HG02884 (cell line): ENCODE data around the gene ATP13A2.
"Not testable (repeated sequence)": the region's sequence is repeated elsewhere in the genome, so short reads cannot be mapped to it uniquely, and the experiment has no call there.

Source experiments
- ATAC-seq: cut with Tn5 transposase; IDR thresholded peaks from one replicate; pipeline ENCODE4 v1.9.1; 2021; ENCODE audit warnings: mild to moderate bottlenecking, moderate library complexity; ENCODE audit not compliant: unreplicated experiment

Gene ATP13A2

DNA sequence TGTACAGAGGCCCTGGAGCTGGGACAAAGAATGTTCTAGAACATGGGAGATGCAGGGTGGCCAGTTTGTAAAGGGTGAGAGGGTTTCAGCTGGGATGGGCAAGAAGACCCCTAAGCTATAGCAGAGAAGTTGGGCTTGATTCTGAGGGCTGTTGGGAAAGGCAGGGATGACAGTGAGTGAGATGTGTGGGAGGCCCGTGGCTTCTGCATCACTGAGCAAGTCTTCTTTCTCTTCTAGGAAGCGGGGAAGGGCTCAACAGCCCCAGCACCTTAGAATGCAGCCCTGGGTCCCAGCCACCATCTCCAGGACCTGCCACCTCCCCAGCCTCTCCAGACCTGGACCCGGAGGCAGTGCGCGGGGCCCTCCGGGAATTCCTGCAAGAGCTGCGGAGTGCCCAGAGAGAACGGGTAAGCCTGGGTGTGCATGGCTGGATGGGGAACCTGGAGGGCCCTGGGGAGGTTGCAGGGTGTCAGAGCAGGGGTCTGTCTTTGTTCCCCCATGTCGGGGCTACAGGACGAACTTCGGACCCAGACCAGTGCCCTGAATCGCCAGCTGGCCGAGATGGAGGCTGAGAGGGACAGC lies 46.2 kb downstream of the ATP13A2 start:
- ATAC-seq, result no peak

DNA sequence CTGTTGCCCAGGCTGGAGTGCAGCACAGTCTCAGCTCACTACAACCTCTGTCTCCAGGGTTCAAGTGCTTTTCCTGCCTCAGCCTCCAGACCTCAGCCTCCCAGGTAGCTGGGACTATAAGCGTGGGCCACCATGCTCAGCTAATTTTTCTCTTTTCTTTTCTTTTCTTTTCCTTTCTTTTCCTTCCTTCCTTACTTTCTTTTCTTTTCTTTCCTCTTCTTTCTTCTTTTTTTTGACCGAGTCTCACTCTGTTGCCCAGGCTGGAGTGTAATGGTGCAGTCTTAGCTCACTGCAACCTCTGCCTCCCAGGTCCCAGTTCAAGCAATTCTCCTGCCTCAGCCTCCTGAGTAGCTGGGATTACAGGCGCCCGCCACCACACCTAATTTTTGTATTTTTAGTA lies 47.6 kb downstream of the ATP13A2 start:
- not testable (repeated sequence) for ATAC-seq

DNA sequence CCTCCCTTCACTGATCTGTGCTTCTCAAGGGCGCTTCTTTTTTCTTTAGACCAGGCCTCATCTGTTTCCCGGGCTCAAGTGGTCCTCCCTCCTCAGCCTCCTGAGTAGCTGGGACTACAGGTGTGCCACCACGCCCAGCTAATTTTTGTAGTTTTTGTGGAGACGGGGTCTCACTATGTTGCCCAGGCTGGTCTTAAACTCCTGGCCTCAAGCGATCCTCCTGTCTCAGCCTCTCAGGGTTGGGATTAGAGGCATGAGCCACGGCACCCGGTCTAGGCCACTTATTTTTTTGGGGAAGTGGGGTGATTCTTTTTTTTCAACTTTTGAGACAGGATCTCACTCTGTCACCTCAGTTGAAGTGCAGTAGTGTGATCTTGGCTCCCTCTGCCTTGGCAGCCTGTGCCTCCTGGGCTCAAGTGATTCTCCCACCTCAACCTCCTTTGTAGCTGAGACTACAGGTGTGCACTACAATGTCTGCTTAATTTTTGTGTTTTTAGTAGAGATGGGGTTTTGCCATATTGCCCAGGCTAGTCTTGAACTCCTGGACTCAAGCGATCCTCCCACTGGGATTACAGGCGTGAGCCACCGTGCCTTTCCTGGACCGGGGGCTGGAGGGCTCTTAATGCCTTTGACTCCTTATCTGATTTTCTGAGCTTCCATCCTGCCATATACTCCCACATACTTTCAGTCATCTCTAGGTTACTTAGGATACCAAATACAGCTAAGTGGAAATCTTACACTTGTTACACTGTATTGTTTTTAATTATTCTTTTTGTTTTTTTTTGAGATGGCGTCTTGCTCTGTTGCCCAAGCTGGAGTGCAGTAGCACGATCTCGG lies 50.2 kb downstream of the ATP13A2 start:
- no peak for ATAC-seq

DNA sequence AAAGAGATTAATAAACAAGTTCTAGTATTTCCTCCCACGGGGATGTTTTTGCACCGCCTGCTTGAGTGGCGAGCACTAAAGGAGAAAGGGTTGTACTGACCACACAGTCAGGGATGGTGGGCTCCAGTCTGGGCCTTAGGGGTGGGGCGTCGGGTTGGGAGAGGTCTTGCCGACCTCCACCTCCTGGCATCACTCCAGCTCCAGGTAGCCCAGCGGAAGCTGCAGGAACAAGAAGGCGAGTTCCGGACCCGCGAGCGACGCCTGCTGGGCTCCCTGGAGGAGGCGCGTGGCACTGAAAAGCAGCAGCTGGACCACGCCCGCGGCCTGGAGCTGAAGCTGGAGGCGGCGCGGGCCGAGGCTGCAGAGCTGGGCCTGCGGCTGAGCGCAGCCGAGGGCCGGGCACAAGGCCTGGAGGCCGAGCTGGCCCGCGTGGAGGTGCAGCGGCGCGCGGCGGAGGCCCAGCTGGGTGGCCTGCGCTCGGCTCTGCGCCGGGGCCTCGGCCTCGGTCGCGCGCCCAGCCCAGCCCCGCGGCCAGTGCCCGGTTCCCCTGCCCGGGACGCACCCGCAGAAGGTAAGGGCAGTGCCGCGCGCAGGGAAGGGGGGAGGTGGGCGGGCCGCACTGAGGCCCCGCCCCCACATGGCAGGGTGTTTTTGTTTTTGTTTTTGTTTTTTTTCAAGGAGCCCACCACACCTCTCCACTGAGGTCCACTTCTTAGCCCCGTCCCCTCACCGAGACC lies 51.0 kb downstream of the ATP13A2 start:
- ATAC-seq, result peak; percentile 48

DNA sequence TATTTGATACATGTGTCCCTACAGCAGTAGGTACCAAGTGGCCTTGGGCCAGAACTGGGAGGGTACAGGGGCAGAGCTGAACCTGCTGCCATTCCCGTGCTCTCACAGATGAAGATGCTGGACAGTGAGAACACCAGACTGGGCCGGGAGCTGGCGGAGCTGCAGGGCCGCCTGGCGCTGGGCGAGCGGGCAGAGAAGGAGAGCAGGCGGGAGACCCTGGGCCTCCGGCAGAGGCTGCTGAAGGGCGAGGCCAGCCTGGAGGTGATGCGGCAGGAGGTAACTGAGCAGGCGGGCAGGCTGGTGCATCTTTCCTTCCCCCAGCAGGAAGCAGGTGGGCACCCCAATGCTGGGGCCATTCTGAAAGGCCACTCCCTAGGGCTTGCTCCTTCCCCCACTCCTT lies 53.3 kb downstream of the ATP13A2 start:
- ATAC-seq, result no peak

DNA sequence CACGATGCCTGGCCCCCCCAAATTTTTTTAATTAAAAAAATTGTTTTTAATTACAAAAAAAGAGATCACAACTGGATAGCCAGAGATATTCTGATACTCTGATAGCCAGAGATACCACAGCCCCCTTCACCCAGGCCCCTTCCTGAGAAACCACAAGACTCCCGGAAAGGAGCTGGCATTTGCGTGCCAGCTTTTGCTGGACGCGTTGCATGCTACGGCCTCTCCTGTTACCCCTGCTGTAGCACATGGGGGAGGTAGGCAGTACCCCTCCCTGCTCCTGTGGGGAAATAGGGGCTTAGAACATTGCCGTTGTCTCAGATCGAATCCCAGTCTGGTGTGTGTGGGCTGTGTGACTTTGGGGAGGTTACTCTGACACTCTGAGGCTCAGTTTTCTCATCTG lies 54.0 kb downstream of the ATP13A2 start:
- ATAC-seq, result no peak

DNA sequence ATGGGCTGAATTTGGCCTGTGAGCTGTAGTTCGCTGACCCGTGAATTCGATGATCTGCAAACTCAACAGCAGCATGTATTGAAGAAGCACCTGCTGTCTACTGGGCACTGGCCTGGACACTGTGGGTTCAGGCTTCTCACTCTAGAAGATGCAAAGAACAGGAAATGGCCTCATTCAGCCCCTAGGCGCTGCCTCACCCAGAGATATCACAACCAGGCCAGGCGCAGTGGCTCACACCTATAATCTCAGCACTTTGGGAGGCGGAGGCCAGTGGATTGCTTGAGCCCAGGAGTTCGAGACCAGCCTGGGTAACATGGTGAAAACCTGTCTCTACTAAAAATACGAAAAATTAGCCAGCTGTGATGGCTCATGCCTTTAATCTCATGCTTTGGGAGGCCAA lies 55.0 kb downstream of the ATP13A2 start:
- no peak for ATAC-seq

DNA sequence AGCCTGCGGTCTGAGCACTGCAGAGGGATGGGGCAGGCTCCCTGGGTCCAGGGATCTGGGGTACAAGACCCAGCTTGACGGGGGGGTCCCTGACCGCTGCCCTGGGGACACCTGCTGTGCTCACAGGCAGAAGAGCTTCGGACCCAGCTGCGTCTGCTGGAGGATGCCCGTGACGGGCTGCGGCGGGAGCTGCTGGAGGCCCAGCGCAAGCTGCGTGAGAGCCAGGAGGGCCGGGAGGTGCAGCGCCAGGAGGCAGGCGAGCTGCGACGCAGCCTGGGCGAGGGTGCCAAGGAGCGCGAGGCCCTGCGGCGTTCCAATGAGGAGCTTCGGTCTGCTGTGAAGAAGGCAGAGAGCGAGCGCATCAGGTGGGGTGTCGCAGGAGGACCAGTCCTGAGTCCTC lies 56.5 kb downstream of the ATP13A2 start:
- no peak for ATAC-seq

DNA sequence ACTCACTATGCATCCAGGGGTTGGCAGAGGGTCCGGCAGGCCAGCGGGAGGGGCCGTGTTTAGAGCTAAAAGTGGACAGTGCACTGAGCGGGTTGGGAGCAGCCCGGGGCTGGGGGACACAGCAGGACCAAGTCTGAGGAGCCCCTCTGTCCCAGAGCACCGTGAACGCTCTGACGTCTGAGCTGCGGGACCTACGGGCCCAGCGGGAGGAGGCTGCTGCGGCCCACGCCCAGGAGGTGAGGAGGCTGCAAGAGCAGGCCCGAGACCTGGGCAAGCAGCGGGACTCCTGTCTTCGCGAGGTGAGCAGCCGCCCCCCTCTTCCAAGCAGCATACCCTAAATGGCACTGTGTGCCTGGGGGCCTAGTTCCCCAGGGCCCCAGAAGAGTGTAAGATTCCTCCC lies 57.1 kb downstream of the ATP13A2 start:
- no peak for ATAC-seq

DNA sequence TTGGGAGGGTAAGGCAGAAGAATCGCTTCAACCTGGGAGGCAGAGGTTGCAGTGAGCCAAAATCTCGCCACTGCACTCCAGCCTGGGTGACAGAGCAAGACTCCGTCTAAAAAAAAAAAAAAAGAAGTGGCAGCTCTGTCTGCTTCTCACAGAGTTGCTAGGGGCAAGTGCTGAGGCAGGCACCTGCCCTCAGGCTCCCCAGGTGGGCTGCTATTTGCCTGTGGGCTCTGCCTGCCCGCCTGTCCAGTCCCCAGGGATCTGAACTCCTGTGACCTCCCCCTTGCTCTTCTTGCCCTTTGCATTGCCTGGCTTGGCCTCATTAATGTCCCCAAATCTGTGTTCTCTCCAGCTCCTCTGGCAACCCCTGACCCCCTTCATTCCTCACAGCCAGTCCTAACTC lies 59.4 kb downstream of the ATP13A2 start:
- not testable (repeated sequence) for ATAC-seq

DNA sequence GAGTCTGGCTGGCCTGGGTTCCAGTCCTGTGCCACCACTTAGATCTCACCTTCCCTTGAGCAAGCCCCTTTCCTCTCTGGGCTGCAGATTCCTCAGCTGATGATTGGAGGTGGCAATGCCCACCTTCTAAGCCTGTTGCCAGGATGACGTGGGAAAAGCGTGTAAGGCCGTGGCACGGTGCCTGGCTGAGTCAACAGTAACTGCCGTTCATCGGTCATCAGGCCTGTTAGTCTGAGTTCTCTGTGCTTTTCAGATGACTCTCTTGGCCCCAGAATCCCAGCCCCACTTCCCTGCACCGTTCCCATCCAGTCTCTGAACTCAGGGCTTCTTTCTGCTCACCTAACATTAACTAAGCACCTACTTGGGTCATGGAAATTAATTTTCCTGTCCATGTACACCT lies 62.7 kb downstream of the ATP13A2 start:
- ATAC-seq, result not testable (repeated sequence)

DNA sequence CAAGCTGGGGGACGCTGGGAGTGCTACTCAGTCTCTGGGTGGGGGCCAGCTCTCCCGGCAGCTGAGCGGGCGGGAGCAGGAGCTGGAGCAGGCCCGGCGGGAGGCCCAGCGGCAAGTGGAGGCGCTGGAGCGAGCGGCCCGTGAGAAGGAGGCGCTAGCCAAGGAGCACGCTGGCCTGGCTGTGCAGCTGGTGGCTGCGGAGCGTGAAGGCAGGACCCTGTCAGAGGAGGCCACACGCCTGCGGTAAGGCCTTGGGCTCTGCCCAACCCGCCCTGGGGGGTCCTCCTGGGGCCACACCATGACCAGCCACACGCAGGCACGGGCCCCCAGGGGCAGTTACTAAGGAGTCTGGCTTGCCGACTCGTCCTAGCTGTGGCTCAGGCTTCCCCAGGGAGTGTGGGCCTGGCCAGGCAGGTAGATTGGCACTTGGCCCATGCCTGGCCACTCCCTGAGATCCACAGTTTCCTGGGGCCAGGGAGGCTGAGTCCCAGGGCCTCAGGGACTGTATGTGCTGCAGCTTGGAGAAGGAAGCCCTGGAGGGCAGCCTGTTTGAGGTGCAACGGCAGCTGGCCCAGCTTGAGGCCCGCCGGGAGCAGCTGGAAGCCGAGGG lies 63.3 kb downstream of the ATP13A2 start:
- ATAC-seq, result not testable (repeated sequence)

DNA sequence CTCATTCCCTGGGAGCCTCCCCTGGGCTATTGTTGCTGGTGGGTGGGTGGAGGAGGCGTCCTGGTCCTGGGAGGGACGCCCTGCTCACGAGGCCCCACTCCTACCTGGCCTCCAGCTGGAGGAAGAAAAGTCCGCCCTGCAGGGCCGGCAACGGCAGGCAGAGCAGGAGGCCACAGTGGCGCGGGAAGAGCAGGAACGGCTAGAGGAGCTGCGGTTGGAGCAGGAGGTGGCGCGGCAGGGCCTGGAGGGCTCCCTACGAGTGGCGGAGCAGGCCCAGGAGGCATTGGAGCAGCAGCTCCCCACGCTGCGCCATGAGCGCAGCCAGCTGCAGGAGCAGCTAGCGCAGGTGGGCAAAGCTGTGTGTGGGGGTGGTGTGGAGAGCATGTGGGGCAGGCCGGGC lies 65.1 kb downstream of the ATP13A2 start:
- no peak for ATAC-seq

DNA sequence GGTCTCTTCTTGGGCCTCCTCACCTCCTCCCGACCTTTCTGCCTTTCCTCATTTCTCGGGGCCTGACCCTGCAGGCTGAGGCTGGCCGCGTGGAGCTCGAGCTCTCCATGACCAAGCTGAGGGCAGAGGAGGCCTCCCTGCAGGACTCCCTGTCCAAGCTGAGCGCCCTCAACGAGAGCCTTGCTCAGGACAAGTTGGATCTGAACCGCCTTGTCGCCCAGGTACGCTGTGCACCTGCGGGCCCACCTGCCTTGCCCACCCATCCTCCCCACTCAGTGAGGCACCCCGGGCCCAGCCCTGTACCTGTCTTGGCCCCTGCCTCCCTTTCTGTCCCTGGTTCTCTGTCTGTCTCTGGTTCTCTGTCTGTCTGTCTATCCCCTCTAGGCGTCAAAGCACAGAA lies 65.5 kb downstream of the ATP13A2 start:
- not testable (repeated sequence) for ATAC-seq

DNA sequence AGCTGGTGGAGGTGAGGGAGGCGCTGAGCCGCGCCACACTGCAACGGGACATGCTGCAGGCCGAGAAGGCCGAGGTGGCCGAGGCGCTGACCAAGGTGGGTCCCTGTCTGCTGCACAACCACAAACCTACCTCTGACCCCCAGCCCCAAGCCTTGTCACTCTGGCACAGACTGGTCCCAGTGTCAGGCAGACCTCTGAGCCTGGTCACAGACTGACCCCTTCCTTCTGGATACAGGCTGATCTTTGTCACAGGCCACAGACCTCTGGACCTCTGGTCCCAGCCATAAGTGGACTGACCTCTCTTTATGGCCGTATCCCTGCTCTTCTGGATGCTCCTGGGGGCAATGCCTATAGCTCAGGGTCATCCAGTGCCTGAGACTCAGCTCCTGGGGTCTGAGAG lies 66.2 kb downstream of the ATP13A2 start:
- ATAC-seq, result not testable (repeated sequence)

DNA sequence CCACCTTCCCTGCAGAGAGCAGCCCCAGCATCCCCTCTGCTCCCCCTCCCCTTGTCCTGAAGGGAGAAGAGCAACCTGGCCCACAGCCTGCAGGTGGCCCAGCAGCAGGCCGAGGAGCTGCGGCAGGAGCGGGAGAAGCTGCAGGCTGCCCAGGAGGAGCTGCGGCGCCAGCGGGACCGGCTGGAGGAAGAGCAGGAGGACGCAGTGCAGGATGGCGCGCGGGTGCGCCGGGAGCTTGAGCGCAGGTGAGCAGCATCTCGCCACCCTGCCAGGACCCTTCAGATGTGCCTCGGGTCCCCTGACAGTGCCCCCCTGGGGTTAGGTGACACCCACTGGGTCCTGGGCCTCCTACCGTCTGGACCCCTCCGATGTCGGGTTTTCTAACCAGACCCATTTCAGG lies 67.7 kb downstream of the ATP13A2 start:
- no peak for ATAC-seq

DNA sequence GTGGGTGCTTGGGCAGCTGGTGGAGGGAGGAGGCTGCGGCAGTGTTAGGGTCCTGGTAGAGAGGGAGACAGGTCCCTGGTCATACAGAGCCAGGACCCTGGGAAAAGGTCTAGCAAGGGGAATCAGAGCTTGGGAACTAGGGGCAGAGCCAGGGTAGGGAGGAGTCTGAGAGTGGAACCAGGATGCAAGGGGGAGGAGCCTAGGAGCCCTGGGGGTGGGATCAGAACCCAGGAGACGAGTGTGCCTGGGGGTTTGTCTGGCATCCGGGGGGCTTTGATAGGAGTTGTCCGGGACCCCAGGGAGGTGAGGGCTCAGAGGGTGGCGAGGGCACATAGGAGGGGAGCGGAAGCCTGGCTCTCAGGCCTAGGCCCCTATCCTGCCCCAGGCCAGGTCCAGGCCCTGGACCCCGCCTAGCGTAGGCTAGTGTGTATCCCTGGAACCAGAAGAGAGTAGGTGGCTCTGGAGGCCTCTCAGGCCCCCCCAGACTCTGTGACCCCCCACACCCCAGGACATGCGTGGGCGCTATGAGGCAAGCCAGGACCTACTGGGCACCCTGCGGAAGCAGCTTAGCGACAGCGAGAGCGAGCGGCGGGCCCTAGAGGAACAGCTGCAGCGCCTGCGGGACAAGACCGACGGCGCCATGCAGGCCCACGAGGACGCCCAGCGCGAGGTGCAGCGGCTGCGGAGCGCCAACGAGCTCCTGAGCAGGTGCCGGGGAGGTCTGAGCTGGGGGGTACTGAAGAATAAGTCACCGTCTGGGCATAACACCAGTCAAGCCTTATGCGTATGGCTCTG lies 72.1 kb downstream of the ATP13A2 start:
- not testable (repeated sequence) for ATAC-seq

DNA sequence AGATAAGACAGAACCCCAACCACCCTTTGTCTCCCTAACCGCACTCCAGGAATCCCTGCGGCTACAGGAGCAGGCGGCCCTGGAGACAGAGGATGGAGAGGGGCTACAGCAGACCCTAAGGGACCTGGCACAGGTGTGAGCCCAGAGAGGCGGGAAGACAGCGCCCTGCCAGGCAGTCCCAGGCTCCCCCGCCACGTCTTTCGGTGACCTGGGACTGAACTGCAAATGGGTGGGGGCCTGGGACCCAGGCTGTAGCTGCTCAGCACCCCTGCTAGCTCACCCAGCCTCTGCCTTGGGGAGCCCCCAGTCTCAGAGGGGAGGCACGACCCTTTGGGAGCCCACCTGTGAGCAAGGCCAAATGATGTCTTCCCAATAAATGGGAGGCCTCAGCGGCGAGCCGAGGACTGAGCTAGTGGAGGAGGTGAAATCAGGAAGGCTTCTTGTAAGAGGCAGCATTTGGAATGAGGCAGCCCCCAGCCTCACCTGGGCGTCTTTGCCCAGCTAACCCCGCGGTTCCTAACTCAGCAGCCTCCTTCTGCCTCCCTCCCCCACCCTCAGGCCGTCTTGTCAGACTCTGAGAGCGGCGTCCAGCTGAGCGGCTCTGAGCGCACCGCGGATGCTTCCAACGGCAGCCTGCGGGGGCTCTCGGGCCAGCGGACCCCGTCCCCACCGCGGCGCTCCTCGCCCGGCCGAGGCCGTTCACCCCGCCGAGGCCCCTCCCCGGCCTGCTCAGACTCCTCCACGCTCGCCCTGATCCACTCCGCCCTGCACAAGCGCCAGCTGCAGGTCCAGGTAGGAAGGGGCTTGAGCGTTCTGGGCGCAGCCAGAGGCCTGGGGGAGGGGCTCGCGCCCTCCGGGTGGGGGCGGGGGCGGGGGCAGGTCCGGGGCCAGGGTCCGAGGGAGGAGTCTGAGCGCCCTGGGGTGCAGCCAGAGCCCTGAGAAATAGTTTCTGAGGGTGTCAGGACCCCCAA lies 73.1 kb downstream of the ATP13A2 start:
- no peak for ATAC-seq

DNA sequence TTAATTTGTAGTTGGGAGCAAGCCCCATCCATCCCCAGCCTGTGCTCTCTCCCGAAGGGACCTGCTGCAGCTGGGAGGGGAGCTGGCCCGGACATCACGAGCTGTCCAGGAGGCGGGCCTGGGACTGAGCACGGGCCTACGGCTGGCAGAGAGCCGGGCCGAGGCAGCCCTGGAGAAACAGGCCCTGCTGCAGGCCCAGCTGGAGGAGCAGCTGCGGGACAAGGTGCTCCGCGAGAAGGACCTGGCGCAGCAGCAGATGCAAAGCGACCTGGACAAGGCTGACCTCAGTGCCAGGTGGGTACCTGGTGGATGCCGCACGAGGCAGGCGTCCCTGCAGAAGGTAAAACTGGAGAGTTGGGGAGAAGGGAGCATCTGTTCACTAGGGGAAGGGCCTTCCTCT lies 75.1 kb downstream of the ATP13A2 start:
- not testable (repeated sequence) for ATAC-seq
